HCT116 (cell line): ENCODE measurements around the gene PRR7. TPM values are rescaled to one million over a fixed set of nuclear protein-coding genes. Genes with fewer than 3 reads are reported as not detected.

Experiments used
- ATAC-seq: fragments of 200-7000 bp; cut with Tn5 transposase; 2 replicates; pipeline ENCODE4 v1.9.1; 2020; ENCODE audit warnings: mild to moderate bottlenecking, moderate library complexity
- Bru-seq: library from RNA; stranded (reverse); fragments of 400-500 nt; gene quantifications from one replicate; lab custom pipeline; 2021; lab: Mats Ljungman, UMichigan
- BruChase-seq, 2 experiments: library from RNA; stranded (reverse); fragments of 400-500 nt; gene quantifications; one replicate each; lab custom pipeline; 2021; lab: Mats Ljungman, UMichigan
- BruUV-seq: library from RNA; stranded (reverse); fragments of 400-500 nt; replicated peaks from 2 replicates; lab custom pipeline; 2021; lab: Mats Ljungman, UMichigan
- CTCF ChIA-PET: fragments of 300-600 bp; sonication (Branson Sonifier 250); formaldehyde crosslinking; loops from one replicate; lab custom pipeline; 2021; ENCODE audit warnings: antibody characterized with exemption; lab: Charles Lee
- POLR2A ChIA-PET: fragments of 300-600, 350-600 bp; sonication (Branson Sonifier 250); formaldehyde crosslinking; loops from one replicate; lab custom pipeline; 2021; ENCODE audit warnings: antibody characterized with exemption; lab: Charles Lee
- RAD21 ChIA-PET, 2 experiments: fragments of 300-600 bp; sonication (Branson Sonifier 250); formaldehyde crosslinking; loops; one replicate each; lab custom pipeline; 2023; ENCODE audit warnings: low total read pairs in 2 of 2; ENCODE audit not compliant: uncharacterized antibody in 2 of 2, unreplicated experiment in 2 of 2, low non-redundant PET in 1 of 2; lab: Charles Lee
- DNase-seq: peaks from one replicate; pipeline ENCODE4 v3.0.0-alpha.2; 2010; ENCODE audit warnings: low read depth, low spot score
- H2AFZ ChIP-seq: fragments of 200-600 bp; shearing (Covaris generic), sonication (generic); 2 replicates; pipeline ENCODE4 v1.6.1; 2017; ENCODE audit warnings: low read depth, mixed run types, mixed read lengths, antibody characterized with exemption, low read length; ENCODE audit not compliant: poor library complexity, severe bottlenecking
- H3K27ac ChIP-seq: 2 replicates; pipeline ENCODE4 v1.5.1; 2012; ENCODE audit warnings: low read depth, low read length
- H3K27me3 ChIP-seq: fragments of 200-600 bp; sonication (generic); 2 replicates; pipeline ENCODE4 v1.6.1; 2016; ENCODE audit warnings: mixed run types, low read length, mixed read lengths; ENCODE audit not compliant: insufficient read depth
- H3K36me3 ChIP-seq, 2 experiments: fragments of 200-500 bp in 1 of 2; fragments of 200-600 bp in 1 of 2; sonication (Bioruptor generic) in 1 of 2; sonication (generic) in 1 of 2; 2 replicates each; pipeline versions ENCODE4 v1.5.1 to v1.6.1; 2014 to 2016; ENCODE audit warnings: low read length in 2 of 2, inconsistent platforms in 1 of 2, mixed read lengths in 1 of 2, mixed run types in 1 of 2; ENCODE audit not compliant: insufficient read depth in 2 of 2, control insufficient read depth in 1 of 2
- H3K4me1 ChIP-seq, 2 experiments: fragments of 200-600 bp in 1 of 2; sonication (generic) in 1 of 2; 2 replicates each; pipeline versions ENCODE4 v1.5.1 to v1.6.1; 2012 to 2017; ENCODE audit warnings: low read length in 2 of 2, inconsistent platforms in 1 of 2, mild to moderate bottlenecking in 1 of 2, mixed read lengths in 1 of 2, mixed run types in 1 of 2, moderate library complexity in 1 of 2; ENCODE audit not compliant: insufficient read depth in 2 of 2, control insufficient read depth in 1 of 2
- H3K4me2 ChIP-seq: fragments of 200-600 bp; sonication (generic); 2 replicates; pipeline ENCODE4 v1.6.1; 2017; ENCODE audit warnings: mixed run types, low read length, mixed read lengths
- H3K4me3 ChIP-seq, 2 experiments: fragments of 200-600 bp in 1 of 2; sonication (generic) in 1 of 2; replicated peaks in 1 of 2; 2 replicates each; pipeline ENCODE4 v1.5.1; 2011 to 2016; ENCODE audit warnings: low read length in 2 of 2, control low read depth in 1 of 2, low read depth in 1 of 2, mild to moderate bottlenecking in 1 of 2, mixed read lengths in 1 of 2, mixed run types in 1 of 2
- H3K79me2 ChIP-seq: fragments of 200-600 bp; sonication (generic); 2 replicates; pipeline ENCODE4 v1.6.1; 2017; ENCODE audit warnings: mild to moderate bottlenecking, mixed run types, low read length, moderate library complexity, mixed read lengths; ENCODE audit not compliant: insufficient read depth
- H3K9ac ChIP-seq: fragments of 200-600 bp; sonication (generic); 2 replicates; pipeline ENCODE4 v1.6.1; 2016; ENCODE audit warnings: low read length, mixed read lengths
- H3K9me2 ChIP-seq: fragments of 200-600 bp; sonication (generic), shearing (Covaris generic); 2 replicates; pipeline ENCODE4 v1.6.1; 2017; ENCODE audit warnings: mixed run types, mild to moderate bottlenecking, moderate library complexity; ENCODE audit not compliant: insufficient read depth
- H3K9me3 ChIP-seq, 2 experiments: fragments of 200-500 bp in 1 of 2; fragments of 200-600 bp in 1 of 2; sonication (Bioruptor generic) in 1 of 2; sonication (generic) in 1 of 2; 2 replicates each; pipeline ENCODE4 v1.6.1; 2014 to 2017; ENCODE audit warnings: low read length in 2 of 2, mixed read lengths in 2 of 2, inconsistent platforms in 1 of 2, low read depth in 1 of 2, mild to moderate bottlenecking in 1 of 2, mixed run types in 1 of 2, moderate library complexity in 1 of 2; ENCODE audit not compliant: control insufficient read depth in 1 of 2, insufficient read depth in 1 of 2
- H4K20me1 ChIP-seq: fragments of 200-600 bp; sonication (generic), shearing (Covaris generic); 2 replicates; pipeline ENCODE4 v1.6.1; 2017; ENCODE audit warnings: mixed run types, mild to moderate bottlenecking, moderate library complexity; ENCODE audit not compliant: insufficient read depth
- CBX3 ChIP-seq: IDR thresholded peaks from 2 replicates; pipeline ENCODE4 v1.6.1; 2012; ENCODE audit warnings: low read depth
- CEBPB ChIP-seq: IDR thresholded peaks from 2 replicates; pipeline ENCODE4 v1.6.1; 2012; ENCODE audit warnings: low read depth
- CTCF ChIP-seq, 3 experiments: fragments of 200-600 bp in 1 of 3; sonication (generic) in 1 of 3; IDR thresholded peaks in 2 of 3; conservative IDR thresholded peaks in 1 of 3; 2 replicates each; pipeline ENCODE4 v1.5.1; 2012 to 2017; ENCODE audit warnings: low read depth in 2 of 3, low read length in 2 of 3, antibody characterized with exemption in 1 of 3, borderline replicate concordance in 1 of 3, control low read depth in 1 of 3, mild to moderate bottlenecking in 1 of 3, mixed read lengths in 1 of 3, mixed run types in 1 of 3, moderate library complexity in 1 of 3; ENCODE audit not compliant: insufficient read depth in 1 of 3
- EGR1 ChIP-seq: IDR thresholded peaks from 2 replicates; pipeline ENCODE4 v1.6.1; 2012; ENCODE audit warnings: low read depth
- ELF1 ChIP-seq: IDR thresholded peaks from 2 replicates; pipeline ENCODE4 v1.6.1; 2012; ENCODE audit warnings: low read depth, borderline replicate concordance
- POLR2A ChIP-seq: IDR thresholded peaks from 2 replicates; pipeline ENCODE4 v1.7.0; 2011; ENCODE audit warnings: borderline replicate concordance; ENCODE audit not compliant: insufficient read depth, insufficient read length; ENCODE audit errors: extremely low read depth
- POLR2AphosphoS5 ChIP-seq: IDR thresholded peaks from 2 replicates; pipeline ENCODE4 v1.6.1; 2011; ENCODE audit warnings: mild to moderate bottlenecking, low read depth, low read length, moderate library complexity
- RAD21 ChIP-seq: IDR thresholded peaks from 2 replicates; pipeline ENCODE4 v1.6.1; 2012; ENCODE audit warnings: low read depth, mild to moderate bottlenecking
- YY1 ChIP-seq: IDR thresholded peaks from 2 replicates; pipeline ENCODE4 v1.6.1; 2011; ENCODE audit warnings: low read length, low read depth, moderate library complexity, mild to moderate bottlenecking; ENCODE audit not compliant: insufficient replicate concordance; ENCODE audit errors: extremely low read depth
- ZBTB33 ChIP-seq: IDR thresholded peaks from 2 replicates; pipeline ENCODE4 v1.6.1; 2011; ENCODE audit warnings: mild to moderate bottlenecking, low read length, moderate library complexity; ENCODE audit not compliant: insufficient replicate concordance; ENCODE audit errors: extremely low read depth
- ZFX ChIP-seq: fragments of 450-650 bp; IDR thresholded peaks from 2 replicates; pipeline ENCODE4 v1.6.1; 2017
- ZNF274 ChIP-seq: fragments of 200-500 bp; sonication (Bioruptor generic); IDR thresholded peaks from 2 replicates; pipeline ENCODE4 v1.6.1; 2014; ENCODE audit warnings: mild to moderate bottlenecking, low read depth, low read length, inconsistent platforms
- intact Hi-C: fragments of 100-400 bp; cut with micrococcal nuclease; formaldehyde crosslinking; loops from 2 replicates; pipeline ENCODE4 v1.10.0; 2022
- long read RNA-seq: library from polyadenylated mRNA; unstranded; transcript quantifications from one replicate; pipeline ENCODE4 v2.0.0, GENCODE V29; 2021; ENCODE audit not compliant: unreplicated experiment
- polyA plus RNA-seq: library from polyadenylated mRNA; unstranded; fragments of >200 nt; gene quantifications from 2 replicates; pipeline ENCODE4 v1.2.1, GENCODE V29; 2012; ENCODE audit warnings: missing spikeins
- total RNA-seq: library from RNA; stranded (reverse); gene quantifications from one replicate; pipeline ENCODE4 v1.2.1, GENCODE V29; 2021; ENCODE audit not compliant: unreplicated experiment

PRR7 gene
- 39.9 TPM for total RNA-seq
- 28.9 and 29.4 TPM in 2 replicates for polyA plus RNA-seq
- Bru-seq, nascent RNA = percentile 69 among the genes with signal in this experiment
- BruChase-seq, experiment 1, labeled RNA remaining after a 6-hour chase = percentile 69 among the genes with signal in this experiment
- BruChase-seq, experiment 2, labeled RNA remaining after a 2-hour chase = percentile 75 among the genes with signal in this experiment
- long read RNA-seq, transcript PRR7-202 (3 exons, 1,345 nt) = major isoform, 23 of 38 reads
- long read RNA-seq, partial matches to known transcripts = 8 of 38 reads
- long read RNA-seq, other reads (novel, unspliced or antisense) = 7 of 38 reads

- no peaks in the 10 kb centered on the region for H3K9me2 ChIP-seq
- no peaks in the 10 kb centered on the region for H3K9me3 ChIP-seq
- peak within 1 kb of the TSS; percentile 99 for H3K9ac ChIP-seq
- peaks cover 71% of the 10 kb centered on the region for H3K79me2 ChIP-seq
- intact Hi-C loops = no loop called here
- peaks cover 3% of the 10 kb centered on the region; the same call in 1 of the 2 replicates for H4K20me1 ChIP-seq
- H2AFZ ChIP-seq = no peak within 1 kb of the TSS
- POLR2A ChIA-PET = interaction anchor here (0.9 to 2.4 kb wide), 6 partner anchors 9 to 94 kb away, joined by 3 to 10 read pairs (median 5); partner anchors contain the start of genes GRK6, LMAN2 and PDLIM7
- H3K27me3 ChIP-seq = no peaks in the 10 kb centered on the region
- peak within 1 kb of the TSS; percentile 95 for H3K27ac ChIP-seq
- CTCF ChIA-PET = interaction anchor here (1.0 to 6.3 kb wide), 6 partner anchors 8 to 56 kb away, joined by 3 to 53 read pairs (median 6); partner anchors contain the start of genes GRK6 and PDLIM7
- DNase-seq = no peak
- TF ChIP-seq ELF1 (no peak), ZFX (peak; percentile 50; the same call in 1 of the 2 replicates), RAD21 (no peak), YY1 (no peak), EGR1 (no peak), POLR2A (no peak), CTCF (IDR thresholded peaks at IDR 0.05 in 2 of 3, conservative IDR thresholded peaks at IDR 0.05 in 1 of 3; ENCODE audit: borderline replicate concordance in 1 of 3, insufficient read depth in 1 of 3, low read depth in 2 of 3, low read length in 2 of 3) (no peak), POLR2AphosphoS5 (peak; percentile 59), CEBPB (no peak), CBX3 (no peak), ZBTB33 (no peak), ZNF274 (no peak)
- peak; percentile 44 for ATAC-seq
- peaks cover 9 to 56% of the 10 kb centered on the region in 2 experiments for H3K4me1 ChIP-seq
- RAD21 ChIA-PET = interaction anchor here in 1 of 2 experiments (1.0 to 1.5 kb wide), 2 partner anchors 41 to 56 kb away, joined by 3 to 5 read pairs; no protein-coding TSS in a partner anchor
- peaks cover 0 to 17% of the 10 kb centered on the region in 2 experiments; a peak in 2 of 4 replicates for H3K36me3 ChIP-seq
- H3K4me2 ChIP-seq = peak within 1 kb of the TSS; percentile 99
- peak within 1 kb of the TSS; percentile 55 to 86 for H3K4me3 ChIP-seq
- no TSS peak for BruUV-seq
Measured at GRCh38 chr5:177446200-177447065, at the start of gene PRR7. Gene PRR7 (plus strand): TSS chr5:177446814. CDS start chr5:177455068, 8,254 bp downstream.
